Measurements from ENCODE around the gene DDB1. TPM values are rescaled to one million over a fixed set of nuclear protein-coding genes. Genes with fewer than 3 reads are reported as not detected.

Gene DDB1
- total and polyA plus RNA-seq, 9 of the 15 experiments (the other 6 are each of a cell fraction or from before 2014, with no cell fraction given), result 172 to 361 (median 266) TPM

- 0 out of 4 replicates have a peak, but pooled peaks of 1 of the 2 experiments have one; percentile 47 for TF ChIP-seq UBTF (IDR thresholded peaks at IDR 0.05; ENCODE audit: borderline replicate concordance in 1 of 2, low read depth in 2 of 2, low read length in 2 of 2)
- no peak for TF ChIP-seq PRPF4 (IDR thresholded peaks at IDR 0.05; ENCODE audit: insufficient read depth, low read depth, low read length, poor library complexity, severe bottlenecking)
- TF ChIP-seq POLR2AphosphoS5 (IDR thresholded peaks at IDR 0.05; ENCODE audit: control insufficient read depth, insufficient read depth, low read depth, low read length), result peak; percentile 95
- TF ChIP-seq ZNF3 (CRISPR knock-in tag; IDR thresholded peaks at IDR 0.05), result no peak
- TF ChIP-seq RBFOX2 (IDR thresholded peaks at IDR 0.05; ENCODE audit: low read depth, low read length), result peak; percentile 50; the same call in 1 of the 2 replicates
- no peak for TF ChIP-seq THAP7 (CRISPR knock-in tag; IDR thresholded peaks at IDR 0.05)
- TF ChIP-seq PHTF2 (CRISPR knock-in tag; IDR thresholded peaks at IDR 0.05), result no peak
- no peak for TF ChIP-seq SMARCA5 (IDR thresholded peaks at IDR 0.05)
- no peak for TF ChIP-seq HCFC1 (IDR thresholded peaks at IDR 0.05; ENCODE audit: low read depth, low read length)
- TF ChIP-seq EZH2 (IDR thresholded peaks at IDR 0.05; ENCODE audit: borderline replicate concordance, low read depth, low read length), result no peak
- no peak for TF ChIP-seq ZFP91 (CRISPR knock-in tag; IDR thresholded peaks at IDR 0.05)
- TF ChIP-seq ZBED1 (IDR thresholded peaks at IDR 0.05), result peak; percentile 82; the same call in 1 of the 2 replicates
- TF ChIP-seq TRIM25 (IDR thresholded peaks at IDR 0.05; ENCODE audit: borderline replicate concordance), result no peak
- no peak for TF ChIP-seq CLOCK (CRISPR knock-in tag; IDR thresholded peaks at IDR 0.05; ENCODE audit: borderline replicate concordance)
- peak; percentile 52; the same call in 1 of the 2 replicates for TF ChIP-seq CXXC5 (CRISPR knock-in tag; IDR thresholded peaks at IDR 0.05)
- peak; percentile 24; the same call in 1 of the 2 replicates for TF ChIP-seq MYC (IDR thresholded peaks at IDR 0.05; ENCODE audit: low read depth, low read length)
- TF ChIP-seq MYC (CRISPR knock-in tag; IDR thresholded peaks at IDR 0.05; ENCODE audit: borderline replicate concordance, low read depth), result no peak
Measured at GRCh38 chr11:61342207-61342803, 9.4 kb upstream of the DDB1 start (continued).
